ENCODE measurements around the gene DDTL. TPM values are rescaled to one million over a fixed set of nuclear protein-coding genes. Genes with fewer than 3 reads are reported as not detected.
"Not testable (repeated sequence)": the region's sequence is repeated elsewhere in the genome, so short reads cannot be mapped to it uniquely, and the experiment has no call there.

Gene DDTL
- total and polyA plus RNA-seq, 2 of the 8 experiments (the other 6 are each of a cell fraction or from before 2014, with no cell fraction given), result 2.1 to 3.1 TPM

- H4K8ac ChIP-seq (ENCODE audit: extremely low read depth, insufficient read depth, low read length); H3K23ac ChIP-seq (ENCODE audit: insufficient read length); H3K56ac ChIP-seq (replicated peaks; ENCODE audit: insufficient read length, low read depth, low read length); H2AK5ac ChIP-seq (ENCODE audit: low read depth, low read length); H2BK12ac ChIP-seq (ENCODE audit: low read depth, low read length); H2BK15ac ChIP-seq (ENCODE audit: low read length); H3K9me3 ChIP-seq (ENCODE audit: insufficient read depth in 2 of 2, low read depth in 1 of 2, low read length in 1 of 2); H3K79me1 ChIP-seq (ENCODE audit: low read depth, low read length); H3K4me1 ChIP-seq (replicated peaks in 1 of 4; ENCODE audit: control insufficient read depth in 3 of 4, insufficient read depth in 4 of 4, low read length in 3 of 4); H3K18ac ChIP-seq (ENCODE audit: extremely low read depth, low read length); H3K4ac ChIP-seq (replicated peaks; ENCODE audit: insufficient read length, low read depth, low read length); CTCF ChIA-PET (ENCODE audit: partially characterized antibody); H4K91ac ChIP-seq (replicated peaks; ENCODE audit: insufficient read length, low read length); DNase-seq (ENCODE audit: low read depth in 1 of 2, low spot score in 2 of 2); H2BK5ac ChIP-seq (ENCODE audit: low read depth, low read length); H2BK20ac ChIP-seq (ENCODE audit: low read length); H3K27ac ChIP-seq (ENCODE audit: low read depth, low read length); H3K9ac ChIP-seq (replicated peaks in 1 of 4; ENCODE audit: extremely low read depth in 1 of 4, low read depth in 3 of 4, low read length in 3 of 4); H3K27me3 ChIP-seq (replicated peaks in 1 of 4; ENCODE audit: control insufficient read depth in 3 of 4, extremely low read depth in 1 of 4, insufficient read depth in 3 of 4, low read length in 3 of 4); H2BK120ac ChIP-seq (replicated peaks; ENCODE audit: low read depth, low read length); H3K79me2 ChIP-seq (ENCODE audit: control insufficient read depth in 1 of 2, insufficient read depth in 2 of 2, low read length in 2 of 2); H4K5ac ChIP-seq (ENCODE audit: insufficient read length, low read depth, low read length); H3K23me2 ChIP-seq (ENCODE audit: low read depth, low read length); H4K20me1 ChIP-seq (replicated peaks in 1 of 2; ENCODE audit: control insufficient read depth in 1 of 2, insufficient read depth in 2 of 2, low read length in 2 of 2); H3K14ac ChIP-seq (ENCODE audit: insufficient read length); H3K36me3 ChIP-seq (ENCODE audit: control insufficient read depth in 2 of 4, insufficient read depth in 4 of 4, low read length in 3 of 4); H2AFZ ChIP-seq (ENCODE audit: low read length); H3K4me3 ChIP-seq (ENCODE audit: extremely low read depth in 1 of 4, insufficient read depth in 2 of 4, low read depth in 3 of 4, low read length in 4 of 4); POLR2A ChIA-PET (ENCODE audit: partially characterized antibody); FAIRE-seq: not testable (repeated sequence)
- peak within 1 kb of the TSS in 1 of 2 experiments; percentile 13; a peak in 1 of 4 replicates for H3K4me2 ChIP-seq (ENCODE audit: insufficient read depth in 1 of 2, low read depth in 2 of 2, low read length in 2 of 2)
- WGBS, 2 experiments (ENCODE audit: extremely low coverage in 1 of 2, insufficient coverage in 1 of 2, insufficient read length in 1 of 2, insufficient replicate concordance in 2 of 2, low coverage in 1 of 2, low lambda C conversion rate in 2 of 2, missing lambda C conversion rate in 1 of 2), result no CpG with 5 or more reads among the region's 41 CpGs
These were observed 13.0 kb downstream of the DDTL start, which contains the start of gene GSTT2 for GRCh38 chr22:23979557-23980240. Gene GSTT2 (plus strand): TSS chr22:23980134.

- FAIRE-seq; H3K36me3 ChIP-seq (ENCODE audit: control insufficient read depth in 2 of 4, insufficient read depth in 4 of 4, low read length in 3 of 4); H3K27ac ChIP-seq (ENCODE audit: low read depth, low read length); H3K23ac ChIP-seq (ENCODE audit: insufficient read length); H4K8ac ChIP-seq (ENCODE audit: extremely low read depth, insufficient read depth, low read length); H2AFZ ChIP-seq (ENCODE audit: low read length); H3K79me1 ChIP-seq (ENCODE audit: low read depth, low read length); H4K5ac ChIP-seq (ENCODE audit: insufficient read length, low read depth, low read length); H3K4me3 ChIP-seq (ENCODE audit: extremely low read depth in 1 of 4, insufficient read depth in 2 of 4, low read depth in 3 of 4, low read length in 4 of 4); H2BK20ac ChIP-seq (ENCODE audit: low read length); H3K79me2 ChIP-seq (ENCODE audit: control insufficient read depth in 1 of 2, insufficient read depth in 2 of 2, low read length in 2 of 2); H4K91ac ChIP-seq (replicated peaks; ENCODE audit: insufficient read length, low read length); CTCF ChIA-PET (ENCODE audit: partially characterized antibody); H3K27me3 ChIP-seq (replicated peaks in 1 of 4; ENCODE audit: control insufficient read depth in 3 of 4, extremely low read depth in 1 of 4, insufficient read depth in 3 of 4, low read length in 3 of 4); H2BK12ac ChIP-seq (ENCODE audit: low read depth, low read length); H2BK5ac ChIP-seq (ENCODE audit: low read depth, low read length); H4K20me1 ChIP-seq (replicated peaks in 1 of 2; ENCODE audit: control insufficient read depth in 1 of 2, insufficient read depth in 2 of 2, low read length in 2 of 2); H3K18ac ChIP-seq (ENCODE audit: extremely low read depth, low read length); H3K9ac ChIP-seq (replicated peaks in 1 of 4; ENCODE audit: extremely low read depth in 1 of 4, low read depth in 3 of 4, low read length in 3 of 4); H3K4ac ChIP-seq (replicated peaks; ENCODE audit: insufficient read length, low read depth, low read length); H2AK5ac ChIP-seq (ENCODE audit: low read depth, low read length); H3K14ac ChIP-seq (ENCODE audit: insufficient read length); POLR2A ChIA-PET (ENCODE audit: partially characterized antibody); H3K4me1 ChIP-seq (replicated peaks in 1 of 4; ENCODE audit: control insufficient read depth in 3 of 4, insufficient read depth in 4 of 4, low read length in 3 of 4); H3K56ac ChIP-seq (replicated peaks; ENCODE audit: insufficient read length, low read depth, low read length); H3K23me2 ChIP-seq (ENCODE audit: low read depth, low read length); H2BK15ac ChIP-seq (ENCODE audit: low read length); H2BK120ac ChIP-seq (replicated peaks; ENCODE audit: low read depth, low read length); H3K9me3 ChIP-seq (ENCODE audit: insufficient read depth in 2 of 2, low read depth in 1 of 2, low read length in 1 of 2): not testable (repeated sequence)
- WGBS, 2 experiments (ENCODE audit: extremely low coverage in 1 of 2, insufficient coverage in 1 of 2, insufficient read length in 1 of 2, insufficient replicate concordance in 2 of 2, low coverage in 1 of 2, low lambda C conversion rate in 2 of 2, missing lambda C conversion rate in 1 of 2), result 52% methylated on average over 5 of the region's 7 CpGs; no CpG with 5 or more reads in 1 of the 2 experiments
- peak in 1 of 2 experiments; percentile 49 for DNase-seq (ENCODE audit: low read depth in 1 of 2, low spot score in 2 of 2)
- peak overlapping the region in 1 of 2 experiments; percentile 13; a peak in 1 of 4 replicates for H3K4me2 ChIP-seq (ENCODE audit: insufficient read depth in 1 of 2, low read depth in 2 of 2, low read length in 2 of 2)
These were observed 13.9 kb downstream of the DDTL start for GRCh38 chr22:23980567-23980966.

Data from H1 (cell line).